ENCODE measurements around the gene PCDHA1.
A peak's percentile ranks its signal among the peaks of the same experiment; 100 is the strongest.
"Not testable (repeated sequence)": the region's sequence is repeated elsewhere in the genome, so short reads cannot be mapped to it uniquely, and the experiment has no call there.

The PCDHA1 gene

GRCh38 chr5:140855772-140856674 lies 70.1 kb downstream of the PCDHA1 start, which contains the start of gene PCDHA10:
Gene PCDHA10, plus strand, starts transcription at chr5:140855897. Its CDS starts 152 bp downstream, at chr5:140856049.
- DNase-seq = no peak

DNA sequence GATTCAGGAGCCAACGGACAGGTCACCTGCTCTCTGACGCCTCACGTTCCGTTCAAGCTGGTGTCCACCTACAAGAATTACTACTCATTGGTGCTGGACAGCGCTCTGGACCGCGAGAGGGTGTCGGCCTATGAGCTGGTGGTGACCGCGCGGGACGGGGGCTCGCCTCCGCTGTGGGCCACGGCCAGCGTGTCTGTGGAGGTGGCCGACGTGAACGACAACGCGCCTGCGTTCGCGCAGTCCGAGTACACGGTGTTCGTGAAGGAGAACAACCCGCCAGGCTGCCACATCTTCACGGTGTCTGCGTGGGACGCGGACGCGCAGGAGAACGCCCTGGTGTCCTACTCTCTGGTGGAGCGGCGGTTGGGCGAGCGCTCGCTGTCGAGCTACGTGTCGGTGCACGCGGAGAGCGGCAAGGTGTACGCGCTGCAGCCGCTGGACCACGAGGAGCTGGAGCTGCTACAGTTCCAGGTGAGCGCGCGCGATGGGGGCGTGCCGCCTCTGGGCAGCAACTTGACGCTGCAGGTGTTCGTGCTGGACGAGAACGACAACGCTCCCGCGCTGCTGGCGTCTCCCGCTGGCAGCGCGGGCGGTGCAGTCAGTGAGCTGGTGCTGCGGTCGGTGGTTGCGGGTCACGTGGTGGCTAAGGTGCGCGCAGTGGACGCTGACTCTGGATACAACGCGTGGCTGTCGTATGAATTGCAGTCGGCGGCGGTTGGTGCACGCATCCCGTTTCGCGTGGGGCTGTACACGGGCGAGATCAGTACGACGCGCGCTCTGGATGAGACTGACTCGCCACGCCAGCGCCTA lies 71.4 kb downstream of the PCDHA1 start:
- DNase-seq = no peak

DNA sequence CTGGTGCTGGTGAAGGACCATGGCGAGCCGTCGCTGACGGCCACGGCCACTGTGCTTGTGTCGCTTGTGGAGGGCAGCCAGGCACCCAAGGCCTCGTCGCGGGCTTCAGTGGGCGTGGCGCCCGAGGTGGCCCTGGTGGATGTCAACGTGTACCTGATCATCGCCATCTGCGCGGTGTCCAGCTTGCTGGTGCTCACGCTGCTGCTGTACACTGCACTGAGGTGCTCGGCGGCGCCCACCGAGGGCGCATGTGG lies 72.0 kb downstream of the PCDHA1 start:
- DNase-seq = no peak

GRCh38 chr5:140862441-140863295 lies 76.7 kb downstream of the PCDHA1 start:
- no peak for DNase-seq

DNA sequence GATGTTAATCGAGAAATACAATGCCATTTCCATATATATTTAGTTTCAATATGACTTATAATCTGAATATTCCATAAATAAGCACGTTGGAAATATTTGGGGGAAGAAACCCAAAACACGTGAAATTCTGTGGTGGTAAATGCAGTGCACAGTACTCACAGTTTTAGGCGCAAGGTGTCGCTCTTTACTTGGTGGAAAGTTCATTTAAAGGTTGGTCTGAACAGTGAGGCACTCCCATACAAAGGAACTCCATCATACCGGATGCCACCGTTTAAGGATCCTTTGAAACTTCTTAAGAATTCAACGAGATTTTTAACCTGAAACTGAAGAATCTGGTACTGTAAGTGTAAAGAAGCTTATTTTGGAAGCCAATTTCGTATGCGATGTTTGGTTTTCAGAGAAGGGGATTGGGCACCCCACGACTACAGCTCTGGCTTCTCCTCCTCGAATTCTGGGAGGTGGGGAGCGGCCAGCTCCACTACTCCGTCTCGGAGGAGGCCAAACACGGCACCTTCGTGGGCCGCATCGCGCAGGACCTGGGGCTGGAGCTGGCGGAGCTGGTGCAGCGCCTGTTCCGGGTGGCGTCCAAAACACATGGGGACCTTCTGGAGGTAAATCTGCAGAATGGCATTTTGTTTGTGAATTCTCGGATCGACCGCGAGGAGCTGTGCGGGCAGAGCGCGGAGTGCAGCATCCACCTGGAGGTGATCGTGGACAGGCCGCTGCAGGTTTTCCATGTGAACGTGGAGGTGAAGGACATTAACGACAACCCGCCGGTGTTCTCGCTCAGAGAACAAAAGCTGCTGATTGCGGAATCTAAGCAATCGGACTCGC lies 83.0 kb downstream of the PCDHA1 start, which contains the start of gene PCDHA11:
Gene PCDHA11 (plus strand): TSS at position 237 of the 834 bp plus-strand sequence. CDS start 147 bp downstream, at position 384.
- peak; percentile 18 for DNase-seq

DNA sequence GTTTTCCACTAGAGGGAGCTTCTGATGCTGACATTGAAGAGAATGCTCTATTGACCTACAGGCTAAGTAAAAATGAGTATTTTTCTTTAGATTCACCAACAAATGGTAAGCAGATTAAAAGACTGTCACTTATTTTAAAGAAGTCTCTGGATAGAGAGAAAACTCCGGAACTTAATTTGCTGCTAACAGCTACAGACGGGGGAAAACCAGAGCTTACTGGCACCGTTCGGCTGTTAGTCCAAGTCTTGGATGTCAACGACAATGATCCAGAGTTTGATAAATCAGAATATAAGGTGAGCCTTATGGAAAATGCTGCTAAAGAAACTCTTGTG lies 83.6 kb downstream of the PCDHA1 start:
- no peak for DNase-seq

GRCh38 chr5:140870221-140871201 lies 84.6 kb downstream of the PCDHA1 start:
- DNase-seq = no peak

DNA sequence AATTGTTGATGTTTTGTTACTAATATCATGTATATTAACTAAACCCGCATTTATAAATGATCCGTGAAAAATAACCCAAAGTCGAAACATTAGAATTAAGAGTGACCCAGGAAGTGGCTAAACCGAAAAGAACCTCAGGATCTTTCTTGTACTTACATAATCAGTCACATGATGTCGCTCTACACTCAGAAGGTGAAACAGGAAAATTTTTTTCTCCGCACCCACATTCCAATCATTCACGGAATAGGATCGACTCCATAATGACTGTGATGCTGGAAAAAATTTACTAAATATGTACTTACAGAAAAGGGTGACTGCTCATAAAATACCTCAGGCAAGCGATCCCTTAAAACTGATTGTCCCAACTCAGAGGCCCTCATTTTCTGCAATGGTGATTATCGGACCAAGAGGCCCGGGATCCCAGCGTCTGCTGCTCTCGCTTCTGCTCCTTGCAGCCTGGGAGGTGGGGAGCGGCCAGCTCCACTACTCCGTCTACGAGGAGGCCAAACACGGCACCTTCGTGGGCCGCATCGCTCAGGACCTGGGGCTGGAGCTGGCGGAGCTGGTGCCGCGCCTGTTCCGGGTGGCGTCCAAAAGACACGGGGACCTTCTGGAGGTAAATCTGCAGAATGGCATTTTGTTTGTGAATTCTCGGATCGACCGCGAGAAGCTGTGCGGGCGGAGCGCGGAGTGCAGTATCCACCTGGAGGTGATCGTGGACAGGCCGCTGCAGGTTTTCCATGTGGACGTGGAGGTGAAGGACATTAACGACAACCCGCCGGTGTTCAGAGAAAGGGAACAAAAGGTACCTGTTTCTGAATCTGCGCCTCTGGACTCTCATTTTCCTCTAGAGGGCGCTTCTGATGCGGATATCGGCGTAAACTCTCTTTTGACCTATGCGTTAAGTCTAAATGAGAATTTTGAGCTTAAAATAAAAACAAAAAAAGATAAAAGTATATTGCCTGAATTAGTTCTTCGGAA lies 89.4 kb downstream of the PCDHA1 start, which contains the start of gene PCDHA12:
Gene PCDHA12 (plus strand): TSS at position 224 of the 981 bp plus-strand sequence. CDS start 165 bp downstream, at position 389.
- DNase-seq = no peak

DNA sequence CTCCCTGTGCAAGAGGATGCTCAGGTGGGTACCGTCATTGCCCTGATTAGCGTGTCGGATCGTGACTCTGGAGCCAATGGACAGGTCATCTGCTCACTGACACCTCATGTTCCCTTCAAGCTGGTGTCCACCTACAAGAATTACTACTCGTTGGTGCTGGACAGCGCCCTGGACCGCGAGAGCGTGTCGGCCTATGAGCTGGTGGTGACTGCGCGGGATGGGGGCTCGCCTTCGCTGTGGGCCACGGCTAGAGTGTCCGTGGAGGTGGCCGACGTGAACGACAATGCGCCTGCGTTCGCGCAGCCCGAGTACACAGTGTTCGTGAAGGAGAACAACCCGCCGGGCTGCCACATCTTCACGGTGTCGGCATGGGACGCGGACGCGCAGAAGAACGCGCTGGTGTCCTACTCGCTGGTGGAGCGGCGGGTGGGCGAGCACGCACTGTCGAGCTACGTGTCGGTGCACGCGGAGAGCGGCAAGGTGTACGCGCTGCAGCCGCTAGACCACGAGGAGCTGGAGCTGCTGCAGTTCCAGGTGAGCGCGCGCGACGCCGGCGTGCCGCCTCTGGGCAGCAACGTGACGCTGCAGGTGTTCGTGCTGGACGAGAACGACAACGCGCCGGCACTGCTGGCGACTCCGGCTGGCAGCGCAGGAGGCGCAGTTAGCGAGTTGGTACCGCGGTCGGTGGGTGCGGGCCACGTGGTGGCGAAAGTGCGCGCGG lies 90.8 kb downstream of the PCDHA1 start:
- DNase-seq = not testable (repeated sequence)

DNA sequence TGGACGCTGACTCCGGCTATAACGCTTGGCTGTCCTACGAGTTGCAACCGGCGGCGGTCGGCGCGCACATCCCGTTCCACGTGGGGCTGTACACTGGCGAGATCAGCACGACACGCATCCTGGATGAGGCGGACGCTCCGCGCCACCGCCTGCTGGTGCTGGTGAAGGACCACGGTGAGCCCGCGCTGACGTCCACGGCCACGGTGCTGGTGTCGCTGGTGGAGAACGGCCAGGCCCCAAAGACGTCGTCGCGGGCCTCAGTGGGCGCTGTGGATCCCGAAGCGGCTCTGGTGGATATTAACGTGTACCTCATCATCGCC lies 91.3 kb downstream of the PCDHA1 start:
- DNase-seq = no peak

DNA sequence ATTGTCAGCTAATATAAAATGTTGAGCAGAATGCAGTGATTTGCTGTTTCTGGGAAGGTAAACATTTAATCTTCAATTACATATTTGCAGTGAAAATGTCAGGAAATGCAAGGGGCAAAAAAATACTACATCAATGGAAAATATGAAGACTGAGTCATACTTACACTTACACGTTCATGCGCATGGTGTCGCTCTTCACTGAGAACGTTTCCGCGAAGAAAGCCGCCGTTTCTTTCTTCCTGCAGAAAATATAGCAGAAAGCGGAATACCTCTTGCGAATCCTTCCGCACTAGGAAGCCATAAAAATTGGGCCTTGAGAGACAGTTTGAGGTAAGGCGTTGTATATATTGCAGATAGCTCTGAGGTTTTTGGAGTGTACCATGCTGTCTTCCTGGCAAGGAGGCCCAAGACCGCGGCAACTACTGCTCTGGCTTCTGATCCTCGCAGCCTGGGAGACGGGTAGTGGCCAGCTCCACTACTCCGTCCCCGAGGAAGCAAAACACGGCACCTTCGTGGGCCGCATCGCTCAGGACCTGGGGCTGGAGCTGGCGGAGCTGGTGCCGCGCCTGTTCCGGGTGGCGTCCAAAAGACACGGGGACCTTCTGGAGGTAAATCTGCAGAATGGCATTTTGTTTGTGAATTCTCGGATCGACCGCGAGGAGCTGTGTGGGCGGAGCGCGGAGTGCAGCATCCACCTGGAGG lies 96.1 kb downstream of the PCDHA1 start, which contains the start of gene PCDHA13:
Gene PCDHA13 (plus strand): TSS at position 236 of the 702 bp plus-strand sequence. CDS start 145 bp downstream, at position 381.
- DNase-seq = no peak

- DNase-seq = no peak
Measured at GRCh38 chr5:140882591-140882899, 96.6 kb downstream of the PCDHA1 start.

- DNase-seq = no peak
Measured at GRCh38 chr5:140883373-140883772, 97.4 kb downstream of the PCDHA1 start.

- DNase-seq = no peak
Measured at GRCh38 chr5:140883927-140884697, 98.2 kb downstream of the PCDHA1 start.

- no peak for DNase-seq
Measured at GRCh38 chr5:140916325-140916724, 130.4 kb downstream of the PCDHA1 start.

- no peak for DNase-seq
Measured at GRCh38 chr5:140923601-140924000, 137.7 kb downstream of the PCDHA1 start.

DNA sequence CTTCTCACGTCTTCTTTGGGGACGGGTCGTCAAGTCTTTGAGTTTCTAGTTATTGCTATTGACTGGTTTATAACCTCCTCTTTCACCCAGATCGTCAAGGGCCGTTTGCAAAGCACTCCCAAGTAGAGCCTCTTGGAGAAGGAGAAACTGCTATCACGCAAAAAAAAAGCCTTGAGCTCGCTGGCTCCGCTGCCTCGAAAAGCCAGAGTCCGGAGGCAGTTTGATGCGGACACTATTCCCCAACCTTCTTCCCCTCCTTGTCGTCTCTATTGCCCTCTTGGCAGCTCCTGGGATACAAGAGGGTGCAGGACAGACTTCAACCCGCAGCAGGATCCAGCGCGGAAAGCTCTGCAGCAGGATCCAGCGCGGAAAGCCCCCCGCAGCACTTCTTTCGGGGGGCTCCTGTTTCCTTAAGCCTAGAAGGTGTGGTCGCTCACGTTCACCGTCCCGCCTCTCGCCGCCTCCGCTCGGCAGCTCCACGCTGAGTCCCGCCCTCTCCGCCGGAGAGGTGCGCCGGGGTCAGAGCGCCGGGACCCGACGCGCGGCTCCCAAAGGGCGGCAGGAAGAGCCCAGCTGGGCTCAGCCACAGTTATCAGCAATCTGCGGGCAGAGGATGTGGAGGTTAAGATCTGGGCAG lies 140.0 kb downstream of the PCDHA1 start, which contains the start of gene PCDHAC1:
Gene PCDHAC1 (plus strand): TSS at position 494 of the 637 bp plus-strand sequence. CDS start 594 bp downstream, outside the sequence.
- no peak for DNase-seq
